HG02943 (cell line): ENCODE data around the gene GP1BA.

Experiments used
- ATAC-seq: cut with Tn5 transposase; IDR thresholded peaks from one replicate; pipeline ENCODE4 v1.9.1; 2021; ENCODE audit warnings: mild to moderate bottlenecking, low read depth, moderate library complexity; ENCODE audit not compliant: unreplicated experiment

The GP1BA gene

DNA sequence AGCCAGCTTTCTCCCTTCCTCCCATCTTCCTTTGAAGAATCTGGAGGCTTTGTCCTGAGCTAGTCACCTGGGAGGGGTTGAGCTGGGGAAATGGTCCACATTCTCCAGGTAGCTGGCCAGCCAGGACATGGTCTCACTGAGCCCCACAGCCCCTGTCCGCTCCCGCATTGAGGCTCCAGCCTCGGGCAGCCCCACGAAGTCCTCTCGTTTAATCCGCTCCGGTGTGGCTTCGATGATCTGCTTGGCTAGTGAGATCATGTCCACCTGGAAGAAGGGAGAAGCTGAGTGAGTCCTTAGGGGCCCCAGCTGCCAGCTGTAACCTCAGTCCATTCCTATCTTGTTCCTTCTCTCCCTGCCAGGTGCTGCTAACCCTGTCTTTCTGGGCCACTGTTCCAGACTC, 38.2 kb downstream of the GP1BA start:
- ATAC-seq: no peak

DNA sequence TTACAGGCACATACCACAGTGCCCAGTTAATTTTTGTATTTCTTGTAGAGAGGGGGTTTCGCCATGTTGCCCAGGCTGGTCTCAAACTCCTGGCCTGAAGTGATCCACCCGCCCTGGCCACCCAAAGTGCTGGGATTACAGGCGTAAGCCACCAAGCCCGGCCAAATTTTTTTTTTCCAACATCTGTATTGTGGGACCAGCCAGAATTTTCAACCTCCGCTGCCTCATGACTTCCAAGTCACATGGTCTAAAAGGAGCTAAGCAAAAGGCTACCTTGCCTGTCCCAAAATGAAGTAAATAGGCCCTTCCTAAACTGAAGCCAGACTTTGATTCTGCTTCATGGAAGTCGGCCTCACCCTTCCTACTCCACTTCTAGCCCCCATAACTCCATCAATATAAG, 39.7 kb downstream of the GP1BA start:
- no peak for ATAC-seq

DNA sequence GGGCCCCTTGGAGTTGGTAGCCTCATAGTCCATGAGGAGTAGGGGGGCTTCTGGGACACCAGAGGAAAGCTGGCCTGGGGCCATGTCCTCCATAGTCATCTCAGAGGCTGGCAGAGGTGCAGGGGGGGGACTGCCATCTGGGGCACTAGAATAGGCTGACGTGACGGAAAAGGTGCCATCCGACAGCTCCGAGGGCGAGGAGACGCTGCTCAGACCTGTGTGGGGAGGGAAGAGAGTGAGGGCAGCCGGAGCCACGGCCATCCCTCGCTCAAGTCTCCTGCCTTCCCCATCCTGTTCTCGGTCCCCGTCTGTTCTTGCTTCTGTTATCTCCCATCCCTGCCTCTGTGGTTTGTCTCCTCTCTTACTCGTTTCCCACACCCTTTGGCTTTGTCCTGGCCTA, 40.2 kb downstream of the GP1BA start:
- ATAC-seq: no peak

DNA sequence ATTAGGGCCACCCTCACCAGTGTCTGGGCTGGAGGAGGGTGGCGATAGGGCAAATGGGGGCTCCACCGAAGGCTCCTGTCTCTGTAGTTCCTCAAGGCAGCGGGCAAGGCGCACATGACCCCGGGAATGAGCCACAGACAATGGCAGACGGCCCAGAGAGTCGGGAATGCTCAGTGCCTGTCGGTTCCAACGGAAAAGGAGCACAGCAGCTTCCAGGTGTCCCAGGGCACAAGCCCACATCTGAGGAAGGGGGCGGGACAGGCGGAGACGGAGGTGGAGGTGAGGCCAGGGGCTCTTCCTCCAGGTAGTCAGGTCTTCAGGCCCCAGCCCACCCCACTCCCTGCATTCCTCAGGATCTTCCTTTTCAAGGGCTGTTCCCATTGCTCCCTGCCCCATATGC, 40.7 kb downstream of the GP1BA start:
- no peak for ATAC-seq

DNA sequence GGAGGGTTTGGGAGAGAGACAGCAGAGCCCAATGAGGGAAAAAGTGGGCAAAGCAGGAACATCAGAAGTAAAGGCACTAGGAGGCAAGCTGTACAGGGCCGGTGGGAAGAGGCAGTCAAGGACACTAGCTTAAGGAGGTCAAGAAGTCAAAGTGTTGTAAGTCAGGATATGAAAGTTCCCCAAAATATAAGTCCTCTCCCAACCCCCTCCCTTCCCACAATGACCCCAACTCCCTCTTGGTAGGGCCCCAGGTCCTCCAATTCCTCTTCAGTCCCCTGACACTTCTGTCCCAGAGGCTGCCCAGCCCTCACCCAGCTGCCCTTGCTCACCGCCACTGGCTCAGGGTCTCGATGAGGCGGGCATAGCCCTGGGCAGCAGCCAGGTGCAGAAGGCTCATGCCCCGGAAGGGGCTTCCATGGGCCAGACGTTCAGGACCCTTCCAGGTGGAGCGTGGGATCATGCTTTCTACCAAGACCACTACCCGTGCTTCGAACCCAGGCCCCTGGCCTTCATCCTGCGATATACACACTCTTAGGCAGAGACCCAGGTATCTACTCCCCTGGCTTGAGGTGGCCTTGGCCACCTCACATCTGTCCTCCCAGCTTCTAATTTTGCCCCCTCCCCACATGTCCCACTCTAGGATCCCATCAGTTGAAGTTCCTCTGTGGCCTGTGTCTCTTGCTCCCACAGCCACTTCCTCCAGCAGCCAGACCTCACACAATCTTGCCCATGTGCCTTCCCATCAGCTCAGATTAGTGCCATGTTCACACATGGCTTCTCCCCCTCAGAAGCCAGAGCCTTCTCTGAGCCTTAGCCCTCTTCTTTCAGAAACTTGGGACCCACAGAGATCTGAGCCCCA, 41.4 kb downstream of the GP1BA start:
- no peak for ATAC-seq

DNA sequence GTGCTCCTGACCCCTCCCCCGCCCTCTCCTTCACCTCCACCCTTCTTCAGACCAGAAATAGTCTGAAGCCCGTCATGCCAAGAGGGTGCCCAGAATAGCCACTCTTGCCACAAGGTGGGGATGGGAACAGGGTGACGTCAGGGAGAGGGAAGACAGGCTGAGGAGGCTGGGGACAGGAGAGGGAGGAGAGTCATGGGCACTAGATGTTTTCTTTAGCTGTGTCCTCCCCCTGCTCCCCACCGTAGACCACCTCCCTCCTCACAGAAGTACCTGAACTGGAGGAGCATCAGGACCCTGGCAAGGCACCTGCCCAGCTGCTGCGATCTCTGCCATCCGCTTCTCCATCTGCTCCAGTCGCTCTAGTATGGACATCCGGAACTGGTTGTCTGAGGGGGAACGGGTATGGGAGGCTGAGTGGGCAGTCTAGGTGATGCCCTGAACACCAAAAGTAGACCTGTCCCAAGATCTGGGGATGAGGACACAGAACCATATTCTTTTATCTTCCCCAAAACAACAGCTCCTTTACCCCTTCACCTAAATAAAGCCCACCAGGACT, 42.1 kb downstream of the GP1BA start:
- ATAC-seq: no peak

DNA sequence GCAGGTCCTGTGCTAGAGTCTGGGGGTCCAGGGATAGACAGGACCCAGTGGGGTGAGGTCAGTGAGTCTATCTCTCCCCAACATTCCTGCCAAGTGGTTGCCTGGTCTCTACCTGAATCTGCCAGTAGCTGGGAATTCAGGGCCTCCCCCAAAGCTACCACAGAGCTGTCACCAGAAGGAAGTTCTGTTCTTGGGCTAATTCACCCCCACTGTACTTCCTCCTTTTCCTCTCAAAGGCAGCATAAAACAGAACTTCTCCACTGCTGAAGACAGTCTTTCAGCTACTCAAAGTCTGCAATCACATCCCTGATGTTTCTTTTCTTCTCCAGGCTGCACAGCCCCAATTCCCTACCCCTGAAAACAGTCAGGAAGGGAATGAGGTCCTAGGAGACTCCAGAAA, 46.6 kb downstream of the GP1BA start:
- ATAC-seq: no peak

DNA sequence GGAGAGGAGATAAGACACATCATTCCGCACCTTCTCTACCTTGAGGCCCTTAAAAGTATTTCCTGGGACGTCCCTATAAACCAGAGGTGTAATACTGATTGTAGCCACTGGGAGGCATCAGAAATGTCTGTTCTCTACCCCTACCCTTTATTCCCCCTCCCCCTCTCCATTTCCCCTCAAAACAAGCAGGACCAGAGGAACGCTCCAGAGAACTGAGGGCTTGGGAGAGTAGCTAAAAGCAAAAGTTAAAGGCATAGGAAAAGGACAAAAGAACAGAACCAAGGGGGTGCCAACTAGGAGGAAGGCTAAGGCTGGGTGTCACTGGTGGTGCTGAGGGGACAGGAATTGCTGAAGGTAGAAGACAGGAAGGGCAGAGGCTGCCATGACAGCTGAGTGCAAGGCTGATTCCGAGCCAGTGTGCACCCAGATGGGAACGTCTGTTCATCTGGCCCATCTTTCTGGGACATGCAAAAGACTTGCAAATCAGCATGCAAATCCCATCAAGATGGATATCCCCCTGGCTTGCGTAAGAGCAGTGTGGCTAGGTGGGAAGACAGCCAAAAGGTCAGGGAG, 48.7 kb downstream of the GP1BA start:
- ATAC-seq: no peak

DNA sequence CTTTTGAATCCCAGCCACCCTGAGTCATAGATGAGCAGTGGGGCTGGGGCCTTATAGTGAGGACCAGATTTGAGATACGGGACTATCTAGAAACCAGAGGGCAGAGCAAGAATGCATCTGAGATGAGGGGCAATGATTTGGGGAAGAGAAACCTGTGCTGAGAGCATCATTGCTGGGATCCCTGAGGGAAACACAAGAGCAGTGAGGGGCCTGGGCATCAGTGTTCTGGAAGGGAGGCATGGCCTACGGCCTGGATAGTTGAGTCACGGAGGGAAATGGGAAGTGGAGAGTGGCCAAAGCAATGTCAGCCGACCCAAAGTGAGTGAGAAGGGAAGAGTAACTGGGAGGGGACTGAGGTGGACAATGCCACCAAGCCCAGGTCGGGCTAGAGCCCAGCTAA, 50.2 kb downstream of the GP1BA start:
- ATAC-seq: no peak
